Measurements from ENCODE around the gene USP6NL.

USP6NL gene

GRCh38 chr10:11533328-11533781 is 78.1 kb downstream of the USP6NL start:
- Histone ChIP-seq H3K4me1 (ENCODE audit: control insufficient read depth, insufficient read depth, low read length, poor library complexity, severe bottlenecking) (peaks cover 10% of the 10 kb centered on the region), H3K4me3 (ENCODE audit: extremely low read depth, insufficient read depth, low read length, poor library complexity, severe bottlenecking) (no peak overlapping the region), H3K27ac (ENCODE audit: low read depth, low read length, severe bottlenecking) (no peak overlapping the region), H3K36me3 (ENCODE audit: control insufficient read depth, insufficient read depth, low read length) (no peaks in the 10 kb centered on the region), H3K9me3 (ENCODE audit: control insufficient read depth, low read length) (no peaks in the 10 kb centered on the region)

- H3K4me1 ChIP-seq (ENCODE audit: control insufficient read depth, insufficient read depth, low read length, poor library complexity, severe bottlenecking) = peaks cover 10% of the 10 kb centered on the region
- H3K4me3 ChIP-seq (ENCODE audit: extremely low read depth, insufficient read depth, low read length, poor library complexity, severe bottlenecking) = no peak overlapping the region
- WGBS, 2 experiments (ENCODE audit: insufficient coverage in 2 of 2) = 82 to 86% methylated on average over 2 to 4 of the region's 4 CpGs
- peak overlapping the region; percentile 68 for H3K27ac ChIP-seq (ENCODE audit: low read depth, low read length, severe bottlenecking)
- no peaks in the 10 kb centered on the region for H3K36me3 ChIP-seq (ENCODE audit: control insufficient read depth, insufficient read depth, low read length)
- H3K9me3 ChIP-seq (ENCODE audit: control insufficient read depth, low read length) = no peaks in the 10 kb centered on the region
These were observed 79.1 kb downstream of the USP6NL start for GRCh38 chr10:11532306-11532705.

- Histone ChIP-seq H3K9me3 (ENCODE audit: control insufficient read depth, low read length) (no peaks in the 10 kb centered on the region), H3K4me3 (ENCODE audit: extremely low read depth, insufficient read depth, low read length, poor library complexity, severe bottlenecking) (no peak overlapping the region), H3K4me1 (ENCODE audit: control insufficient read depth, insufficient read depth, low read length, poor library complexity, severe bottlenecking) (peaks cover 10% of the 10 kb centered on the region), H3K36me3 (ENCODE audit: control insufficient read depth, insufficient read depth, low read length) (peaks cover 11% of the 10 kb centered on the region), H3K27ac (ENCODE audit: low read depth, low read length, severe bottlenecking) (no peak overlapping the region)
- 85 to 91% methylated on average over 2 of the region's 5 CpGs for WGBS, 2 experiments (ENCODE audit: insufficient coverage in 2 of 2)
These were observed 80.6 kb downstream of the USP6NL start for GRCh38 chr10:11530806-11531205.

- no peak overlapping the region for H3K4me3 ChIP-seq (ENCODE audit: extremely low read depth, insufficient read depth, low read length, poor library complexity, severe bottlenecking)
- H3K9me3 ChIP-seq (ENCODE audit: control insufficient read depth, low read length) = no peaks in the 10 kb centered on the region
- H3K36me3 ChIP-seq (ENCODE audit: control insufficient read depth, insufficient read depth, low read length) = peaks cover 11% of the 10 kb centered on the region
- H3K27ac ChIP-seq (ENCODE audit: low read depth, low read length, severe bottlenecking) = no peak overlapping the region
- WGBS, 2 experiments (ENCODE audit: insufficient coverage in 2 of 2) = 100% methylated on average over 1 of the region's 1 CpG; no CpG with 5 or more reads in 1 of the 2 experiments
- H3K4me1 ChIP-seq (ENCODE audit: control insufficient read depth, insufficient read depth, low read length, poor library complexity, severe bottlenecking) = peaks cover 10% of the 10 kb centered on the region
These were observed 82.1 kb downstream of the USP6NL start for GRCh38 chr10:11529276-11529903.

GRCh38 chr10:11528286-11528685 is 83.2 kb downstream of the USP6NL start:
- H3K9me3 ChIP-seq (ENCODE audit: control insufficient read depth, low read length) = no peaks in the 10 kb centered on the region
- no peak overlapping the region for H3K4me3 ChIP-seq (ENCODE audit: extremely low read depth, insufficient read depth, low read length, poor library complexity, severe bottlenecking)
- peaks cover 4% of the 10 kb centered on the region for H3K4me1 ChIP-seq (ENCODE audit: control insufficient read depth, insufficient read depth, low read length, poor library complexity, severe bottlenecking)
- WGBS, 2 experiments (ENCODE audit: insufficient coverage in 2 of 2) = 90% methylated on average over 2 of the region's 3 CpGs; no CpG with 5 or more reads in 1 of the 2 experiments
- peaks cover 11% of the 10 kb centered on the region for H3K36me3 ChIP-seq (ENCODE audit: control insufficient read depth, insufficient read depth, low read length)
- no peak overlapping the region for H3K27ac ChIP-seq (ENCODE audit: low read depth, low read length, severe bottlenecking)

GRCh38 chr10:11527691-11528255 is 83.7 kb downstream of the USP6NL start:
- H3K36me3 ChIP-seq (ENCODE audit: control insufficient read depth, insufficient read depth, low read length) = peaks cover 11% of the 10 kb centered on the region
- H3K4me1 ChIP-seq (ENCODE audit: control insufficient read depth, insufficient read depth, low read length, poor library complexity, severe bottlenecking) = no peaks in the 10 kb centered on the region
- 80% methylated on average over 1 of the region's 4 CpGs; no CpG with 5 or more reads in 1 of the 2 experiments for WGBS, 2 experiments (ENCODE audit: insufficient coverage in 2 of 2)
- H3K4me3 ChIP-seq (ENCODE audit: extremely low read depth, insufficient read depth, low read length, poor library complexity, severe bottlenecking) = no peak overlapping the region
- no peak overlapping the region for H3K27ac ChIP-seq (ENCODE audit: low read depth, low read length, severe bottlenecking)
- no peaks in the 10 kb centered on the region for H3K9me3 ChIP-seq (ENCODE audit: control insufficient read depth, low read length)

GRCh38 chr10:11527068-11527467 is 84.4 kb downstream of the USP6NL start:
- Histone ChIP-seq H3K4me1 (ENCODE audit: control insufficient read depth, insufficient read depth, low read length, poor library complexity, severe bottlenecking) (no peaks in the 10 kb centered on the region), H3K4me3 (ENCODE audit: extremely low read depth, insufficient read depth, low read length, poor library complexity, severe bottlenecking) (no peak overlapping the region), H3K36me3 (ENCODE audit: control insufficient read depth, insufficient read depth, low read length) (peaks cover 14% of the 10 kb centered on the region), H3K27ac (ENCODE audit: low read depth, low read length, severe bottlenecking) (no peak overlapping the region), H3K9me3 (ENCODE audit: control insufficient read depth, low read length) (no peaks in the 10 kb centered on the region)
- 97% methylated on average over 3 of the region's 4 CpGs for WGBS, 2 experiments (ENCODE audit: insufficient coverage in 2 of 2)

GRCh38 chr10:11525503-11525902 is 85.9 kb downstream of the USP6NL start:
- WGBS, 2 experiments (ENCODE audit: insufficient coverage in 2 of 2) = 94 to 100% methylated on average over 3 to 5 of the region's 6 CpGs
- Histone ChIP-seq H3K4me3 (ENCODE audit: extremely low read depth, insufficient read depth, low read length, poor library complexity, severe bottlenecking) (no peak overlapping the region), H3K36me3 (ENCODE audit: control insufficient read depth, insufficient read depth, low read length) (peaks cover 14% of the 10 kb centered on the region), H3K4me1 (ENCODE audit: control insufficient read depth, insufficient read depth, low read length, poor library complexity, severe bottlenecking) (no peaks in the 10 kb centered on the region), H3K9me3 (ENCODE audit: control insufficient read depth, low read length) (no peaks in the 10 kb centered on the region), H3K27ac (ENCODE audit: low read depth, low read length, severe bottlenecking) (no peak overlapping the region)

- Histone ChIP-seq H3K9me3 (ENCODE audit: control insufficient read depth, low read length) (no peaks in the 10 kb centered on the region), H3K27ac (ENCODE audit: low read depth, low read length, severe bottlenecking) (no peak overlapping the region), H3K4me3 (ENCODE audit: extremely low read depth, insufficient read depth, low read length, poor library complexity, severe bottlenecking) (no peak overlapping the region), H3K36me3 (ENCODE audit: control insufficient read depth, insufficient read depth, low read length) (peaks cover 14% of the 10 kb centered on the region), H3K4me1 (ENCODE audit: control insufficient read depth, insufficient read depth, low read length, poor library complexity, severe bottlenecking) (no peaks in the 10 kb centered on the region)
- WGBS, 2 experiments (ENCODE audit: insufficient coverage in 2 of 2) = 88 to 93% methylated on average over 4 of the region's 4 CpGs
These were observed 88.6 kb downstream of the USP6NL start for GRCh38 chr10:11522821-11523245.

- H3K4me1 ChIP-seq (ENCODE audit: control insufficient read depth, insufficient read depth, low read length, poor library complexity, severe bottlenecking) = no peaks in the 10 kb centered on the region
- H3K27ac ChIP-seq (ENCODE audit: low read depth, low read length, severe bottlenecking) = no peak overlapping the region
- no peaks in the 10 kb centered on the region for H3K9me3 ChIP-seq (ENCODE audit: control insufficient read depth, low read length)
- H3K4me3 ChIP-seq (ENCODE audit: extremely low read depth, insufficient read depth, low read length, poor library complexity, severe bottlenecking) = no peak overlapping the region
- peaks cover 12% of the 10 kb centered on the region for H3K36me3 ChIP-seq (ENCODE audit: control insufficient read depth, insufficient read depth, low read length)
These were observed 89.6 kb downstream of the USP6NL start for GRCh38 chr10:11521860-11522259.

GRCh38 chr10:11520892-11521291 is 90.6 kb downstream of the USP6NL start:
- Histone ChIP-seq H3K4me3 (ENCODE audit: extremely low read depth, insufficient read depth, low read length, poor library complexity, severe bottlenecking) (no peak overlapping the region), H3K9me3 (ENCODE audit: control insufficient read depth, low read length) (no peaks in the 10 kb centered on the region), H3K27ac (ENCODE audit: low read depth, low read length, severe bottlenecking) (no peak overlapping the region), H3K36me3 (ENCODE audit: control insufficient read depth, insufficient read depth, low read length) (peaks cover 4% of the 10 kb centered on the region), H3K4me1 (ENCODE audit: control insufficient read depth, insufficient read depth, low read length, poor library complexity, severe bottlenecking) (no peaks in the 10 kb centered on the region)
- no CpG with 5 or more reads among the region's 1 CpG for WGBS, 2 experiments (ENCODE audit: insufficient coverage in 2 of 2)

Data from mesodermal cell (in vitro differentiated cells).